GM12878 (cell line): Measurements from ENCODE around the gene RASSF10. TPM values are rescaled to one million over a fixed set of nuclear protein-coding genes. Genes with fewer than 3 reads are reported as not detected.

Experiments
- ATAC-seq: fragments of 200-7000 bp; cut with Tn5 transposase; 3 replicates; pipeline ENCODE4 v1.9.1; 2020; ENCODE audit warnings: mild to moderate bottlenecking, moderate library complexity
- BruUV-seq: library from RNA; stranded (reverse); fragments of 400-500 nt; replicated peaks from 2 replicates; lab custom pipeline; 2021; lab: Mats Ljungman, UMichigan
- CTCF ChIA-PET: fragments of 300-600 bp; sonication (Branson Sonifier 250); formaldehyde crosslinking; extraction: SDS; loops from one replicate; lab custom pipeline; 2021; ENCODE audit warnings: inconsistent platforms; lab: Yijun Ruan, JAX
- POLR2A ChIA-PET: fragments of 350-600 bp; formaldehyde crosslinking; extraction: SDS; loops from one replicate; lab custom pipeline; 2021; ENCODE audit warnings: inconsistent platforms; lab: Charles Lee
- RAD21 ChIA-PET: fragments of 300-600 bp; sonication (Branson Sonifier 250); formaldehyde crosslinking; loops from one replicate; lab custom pipeline; 2023; ENCODE audit warnings: antibody characterized with exemption; ENCODE audit not compliant: unreplicated experiment; lab: Charles Lee
- SMC1A ChIA-PET: fragments of 300-600 bp; sonication (Branson Sonifier 250); formaldehyde crosslinking; loops from one replicate; lab custom pipeline; 2023; ENCODE audit not compliant: unreplicated experiment, uncharacterized antibody; lab: Charles Lee
- DNase-seq: peaks from one replicate; pipeline ENCODE4 v3.0.0-alpha.2; 2011; ENCODE audit warnings: low read depth, low spot score
- FAIRE-seq: peaks from 3 replicates; lab custom pipeline; 2011; peaks lifted over from hg19 to GRCh38; lab: Jason Lieb, UNC
- H2AFZ ChIP-seq: 2 replicates; pipeline ENCODE4 v1.6.0; 2011; ENCODE audit warnings: low read depth, low read length, control low read depth; ENCODE audit not compliant: control insufficient read depth
- H3K27ac ChIP-seq: 2 replicates; pipeline ENCODE4 v1.5.1; 2011; ENCODE audit warnings: control low read depth; ENCODE audit not compliant: control insufficient read depth, insufficient read depth
- H3K27me3 ChIP-seq, 2 experiments: replicated peaks in 1 of 2; 2 replicates each; pipeline versions ENCODE4 v1.6.0 to v1.6.1; 2011; ENCODE audit warnings: low read length in 1 of 2; ENCODE audit not compliant: control insufficient read depth in 2 of 2, insufficient read depth in 2 of 2
- H3K36me3 ChIP-seq, 2 experiments: 2 replicates each; pipeline ENCODE4 v1.5.1; 2011; ENCODE audit warnings: low read length in 1 of 2; ENCODE audit not compliant: control insufficient read depth in 2 of 2, insufficient read depth in 2 of 2
- H3K4me1 ChIP-seq: 2 replicates; pipeline ENCODE4 v1.6.1; 2011; ENCODE audit warnings: mild to moderate bottlenecking, low read length, moderate library complexity, mixed read lengths; ENCODE audit not compliant: control insufficient read depth, insufficient read depth
- H3K4me2 ChIP-seq: 2 replicates; pipeline ENCODE4 v1.6.0; 2011; ENCODE audit warnings: control low read depth; ENCODE audit not compliant: control insufficient read depth, insufficient read depth
- H3K4me3 ChIP-seq: fragments of 200-600 bp; sonication (generic); 2 replicates; pipeline ENCODE4 v1.5.1; 2016
- H3K79me2 ChIP-seq: 2 replicates; pipeline ENCODE4 v1.6.0; 2011; ENCODE audit warnings: low read length; ENCODE audit not compliant: control insufficient read depth, insufficient read depth
- H3K9ac ChIP-seq: 2 replicates; pipeline ENCODE4 v1.8.0; 2011; ENCODE audit warnings: low read length, control low read depth, mixed read lengths; ENCODE audit not compliant: control insufficient read depth, insufficient read depth
- H3K9me3 ChIP-seq: replicated peaks from 3 replicates; pipeline ENCODE4 v1.5.1; 2011; ENCODE audit warnings: mild to moderate bottlenecking, low read length; ENCODE audit not compliant: control insufficient read depth, insufficient read depth
- H4K20me1 ChIP-seq: 2 replicates; pipeline ENCODE4 v1.6.0; 2011; ENCODE audit not compliant: control insufficient read depth, insufficient read depth
- CBFB ChIP-seq: IDR thresholded peaks from 2 replicates; pipeline ENCODE4 v1.6.1; 2016; ENCODE audit warnings: antibody characterized with exemption, low read depth
- CBX5 ChIP-seq: sonication (generic); IDR thresholded peaks from 2 replicates; pipeline ENCODE4 v1.6.1; 2016; ENCODE audit warnings: low read depth, moderate library complexity, mild to moderate bottlenecking, inconsistent platforms
- CTCF ChIP-seq, 3 experiments: IDR thresholded peaks in 2 of 3; conservative IDR thresholded peaks in 1 of 3; 2 replicates each; pipeline ENCODE4 v1.5.1; 2011; ENCODE audit warnings: low read depth in 3 of 3, low read length in 3 of 3, mild to moderate bottlenecking in 3 of 3, control low read depth in 2 of 3, moderate library complexity in 2 of 3, inconsistent platforms in 1 of 3, mixed read lengths in 1 of 3; ENCODE audit not compliant: control insufficient read depth in 2 of 3, insufficient read depth in 1 of 3; ENCODE audit errors: extremely low read depth in 1 of 3
- MLLT1 ChIP-seq: fragments of 450-650 bp; IDR thresholded peaks from 2 replicates; pipeline ENCODE4 v1.6.1; 2016; ENCODE audit warnings: mild to moderate bottlenecking
- NRF1 ChIP-seq: conservative IDR thresholded peaks from 2 replicates; pipeline ENCODE4 v1.6.1; 2011; ENCODE audit warnings: mild to moderate bottlenecking, low read depth, low read length, improper control_type of control experiment
- PML ChIP-seq: IDR thresholded peaks from 2 replicates; pipeline ENCODE4 v1.6.1; 2012; ENCODE audit warnings: low read length, inconsistent platforms
- RAD21 ChIP-seq: IDR thresholded peaks from 2 replicates; pipeline ENCODE4 v1.6.1; 2011; ENCODE audit warnings: mild to moderate bottlenecking, low read depth, low read length, moderate library complexity; ENCODE audit not compliant: insufficient read depth
- REST ChIP-seq: IDR thresholded peaks from 2 replicates; pipeline ENCODE4 v1.6.1; 2012; ENCODE audit warnings: mild to moderate bottlenecking, low read depth, low read length
- SPI1 ChIP-seq: IDR thresholded peaks from 2 replicates; pipeline ENCODE4 v1.6.1; 2011; ENCODE audit warnings: low read depth, mild to moderate bottlenecking, low read length, moderate library complexity, borderline replicate concordance; ENCODE audit not compliant: insufficient read depth
- WRNIP1 ChIP-seq: IDR thresholded peaks from 2 replicates; pipeline ENCODE4 v1.6.1; 2011; ENCODE audit warnings: low read depth, low read length, improper control_type of control experiment, borderline replicate concordance
- WGBS: methylation state at CpG from one replicate; pipeline ENCODE4 v1.1.6; 2016; ENCODE audit warnings: low lambda C conversion rate; ENCODE audit not compliant: insufficient replicate concordance, insufficient coverage; ENCODE audit errors: missing lambda C conversion rate; 5-methylcytosine and 5-hydroxymethylcytosine counted together
- in situ Hi-C: fragments of 300-500 bp; cut with MboI; formaldehyde crosslinking; loops from 9 replicates; pipeline ENCODE4 v1.14.3; 2018; ENCODE audit warnings: mixed read lengths
- intact Hi-C: fragments of 100-400 bp; cut with micrococcal nuclease; formaldehyde crosslinking; loops from one replicate; pipeline ENCODE4 v1.14.2; 2022; ENCODE audit not compliant: unreplicated experiment
- polyA plus RNA-seq, 11 experiments: library from polyadenylated mRNA; depleted of rRNA in 4 of 11; unstranded in 6 of 11; stranded (reverse) in 5 of 11; fragments of >200 nt; fragmentation: Nextera tagmentation in 4 of 11; fragmentation: Illumina TruSeq in 1 of 11; extraction: Ambion mirVana in 4 of 11; extraction: Trizol in 1 of 11; gene quantifications; 1 replicate in 1 of 11; 2 replicates in 10 of 11; pipeline versions ENCODE4 v1.2.1 to v1.2.3, GENCODE V29; 2011 to 2016; ENCODE audit warnings: inconsistent platforms in 2 of 11, missing spikeins in 2 of 11, low read depth in 1 of 11
- total RNA-seq, 4 experiments: library from RNA; depleted of rRNA in 3 of 4; stranded (reverse); fragments of >200 nt in 3 of 4; fragmentation: Illumina TruSeq in 1 of 4; extraction: Trizol in 1 of 4; gene quantifications; 2 replicates each; pipeline versions ENCODE4 v1.2.1 to v1.2.3, GENCODE V29; 2013 to 2021
- TF ChIP-seq, protein P1 (sequence below): fragments of 450-650 bp; IDR thresholded peaks from 2 replicates; pipeline ENCODE4 v1.6.1; 2017; ENCODE audit warnings: mild to moderate bottlenecking

Gene RASSF10
- total and polyA plus RNA-seq, 10 of the 15 experiments (the other 5 are each of a cell fraction or from before 2014, with no cell fraction given), result 0.03 to 0.23 (median 0.09) TPM; not detected in 6

GRCh38 chr11:13010749-13011465 is 1.8 kb downstream of the RASSF10 start:
- DNase-seq, result no peak
- no peak overlapping the region for H3K4me2 ChIP-seq
- no peaks in the 10 kb centered on the region; the same call in 2 of the 3 replicates for H3K9me3 ChIP-seq
- H3K9ac ChIP-seq, result no peak overlapping the region
- ChIA-PET RAD21 (interaction anchor here (1.2 to 4.2 kb wide), 3 partner anchors 10 to 48 kb away, joined by 4 to 22 read pairs (median 6); no protein-coding TSS in a partner anchor), SMC1A (interaction anchor here (0.7 to 2.2 kb wide), 11 partner anchors 9 to 140 kb away, joined by 3 to 12 read pairs (median 3); no protein-coding TSS in a partner anchor), POLR2A (interaction anchor here (0.7 to 1.4 kb wide), 3 partner anchors 41 to 274 kb away, joined by 3 to 4 read pairs (median 3); no protein-coding TSS in a partner anchor), CTCF (interaction anchor here (0.6 to 1.5 kb wide), 6 partner anchors 14 to 131 kb away, joined by 3 to 6 read pairs (median 4); no protein-coding TSS in a partner anchor)
- WGBS, result 52% methylated on average over 36 of the region's 37 CpGs
- H4K20me1 ChIP-seq, result no peaks in the 10 kb centered on the region
- TF ChIP-seq SPI1, result no peak
- TF ChIP-seq, protein P1, sequence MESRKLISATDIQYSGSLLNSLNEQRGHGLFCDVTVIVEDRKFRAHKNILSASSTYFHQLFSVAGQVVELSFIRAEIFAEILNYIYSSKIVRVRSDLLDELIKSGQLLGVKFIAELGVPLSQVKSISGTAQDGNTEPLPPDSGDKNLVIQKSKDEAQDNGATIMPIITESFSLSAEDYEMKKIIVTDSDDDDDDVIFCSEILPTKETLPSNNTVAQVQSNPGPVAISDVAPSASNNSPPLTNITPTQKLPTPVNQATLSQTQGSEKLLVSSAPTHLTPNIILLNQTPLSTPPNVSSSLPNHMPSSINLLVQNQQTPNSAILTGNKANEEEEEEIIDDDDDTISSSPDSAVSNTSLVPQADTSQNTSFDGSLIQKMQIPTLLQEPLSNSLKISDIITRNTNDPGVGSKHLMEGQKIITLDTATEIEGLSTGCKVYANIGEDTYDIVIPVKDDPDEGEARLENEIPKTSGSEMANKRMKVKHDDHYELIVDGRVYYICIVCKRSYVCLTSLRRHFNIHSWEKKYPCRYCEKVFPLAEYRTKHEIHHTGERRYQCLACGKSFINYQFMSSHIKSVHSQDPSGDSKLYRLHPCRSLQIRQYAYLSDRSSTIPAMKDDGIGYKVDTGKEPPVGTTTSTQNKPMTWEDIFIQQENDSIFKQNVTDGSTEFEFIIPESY, result no peak
- no peak for TF ChIP-seq CBFB
- TF ChIP-seq PML, result no peak
- no peak for TF ChIP-seq MLLT1
- TF ChIP-seq CTCF (IDR thresholded peaks at IDR 0.05 in 2 of 3, conservative IDR thresholded peaks at IDR 0.05 in 1 of 3; ENCODE audit: control insufficient read depth in 2 of 3, extremely low read depth in 1 of 3, insufficient read depth in 1 of 3, low read depth in 3 of 3, low read length in 3 of 3), result no peak
- no peak for TF ChIP-seq REST
- TF ChIP-seq NRF1, result no peak
- TF ChIP-seq RAD21, result no peak
- no peak for TF ChIP-seq WRNIP1
- no peak for TF ChIP-seq CBX5
- no peak overlapping the region for H3K4me3 ChIP-seq
- intact Hi-C loops, result loop anchor here (5.0 kb wide), 1 partner anchor 141 kb away; no protein-coding TSS in a partner anchor
- no TSS peak for BruUV-seq
- FAIRE-seq, result no peak
- no peaks in the 10 kb centered on the region for H3K4me1 ChIP-seq
- H3K27ac ChIP-seq, result no peak overlapping the region
- no peak overlapping the region for H2AFZ ChIP-seq
- H3K79me2 ChIP-seq, result no peaks in the 10 kb centered on the region
- peaks cover 0 to 4% of the 10 kb centered on the region in 2 experiments; a peak in 3 of 4 replicates for H3K27me3 ChIP-seq
- no peak for ATAC-seq
- no peaks in the 10 kb centered on the region for H3K36me3 ChIP-seq
- in situ Hi-C loops, result no loop called here
